HEK293 (cell line): Measurements from ENCODE around the gene COG3.

Experiments
- CTCF ChIP-seq: fragments of 450-650 bp; formaldehyde crosslinking; IDR thresholded peaks from 2 replicates; pipeline ENCODE4 v1.5.1; 2016; ENCODE audit warnings: missing biosample characterization, missing genetic modification characterization
- ZFP37 ChIP-seq: fragments of 450-650 bp; formaldehyde crosslinking; IDR thresholded peaks from 2 replicates; pipeline ENCODE4 v1.5.1; 2016; ENCODE audit warnings: missing biosample characterization, missing genetic modification characterization
- ZNF174 ChIP-seq: fragments of 450-650 bp; formaldehyde crosslinking; IDR thresholded peaks from 2 replicates; pipeline ENCODE4 v1.5.0; 2017; ENCODE audit warnings: missing biosample characterization, mild to moderate bottlenecking, missing genetic modification characterization
- ZNF324 ChIP-seq: fragments of 450-650 bp; formaldehyde crosslinking; IDR thresholded peaks from 2 replicates; pipeline ENCODE4 v1.5.1; 2016; ENCODE audit warnings: missing biosample characterization, missing genetic modification characterization

- TF ChIP-seq ZFP37 (tag by site-specific recombination) (no peak), ZNF324 (tag by site-specific recombination) (no peak), ZNF174 (tag by site-specific recombination) (no peak), CTCF (no peak)
Observed at GRCh38 chr13:45474584-45475454, 10.1 kb downstream of the COG3 start.
